OCI-LY1 (cell line): ENCODE data around the gene IKZF1.
A peak's percentile ranks its signal among the peaks of the same experiment; 100 is the strongest.

Experiments
- H2AFZ ChIP-seq: fragments of 200-600 bp; sonication (generic), shearing (Covaris generic); 2 replicates; pipeline ENCODE4 v1.6.0; 2014; ENCODE audit warnings: antibody characterized with exemption, mild to moderate bottlenecking, low read length
- H3F3A ChIP-seq: fragments of 200-600 bp; sonication (generic), shearing (Covaris generic); 2 replicates; pipeline ENCODE4 v1.6.0; 2014; ENCODE audit warnings: mild to moderate bottlenecking, antibody characterized with exemption, low read length, moderate library complexity; ENCODE audit not compliant: insufficient read depth
- H3K27ac ChIP-seq: fragments of 200-600 bp; sonication (generic); 2 replicates; pipeline ENCODE4 v1.5.1; 2014; ENCODE audit warnings: low read length, mixed run types, mild to moderate bottlenecking, low read depth; ENCODE audit not compliant: poor library complexity, severe bottlenecking
- H3K27me3 ChIP-seq: fragments of 200-600 bp; sonication (generic); 2 replicates; pipeline ENCODE4 v1.6.0; 2014; ENCODE audit warnings: antibody characterized with exemption, mild to moderate bottlenecking, low read length, moderate library complexity; ENCODE audit not compliant: insufficient read depth
- H3K36me3 ChIP-seq: fragments of 200-600 bp; sonication (generic); 2 replicates; pipeline ENCODE4 v1.6.1; 2014; ENCODE audit warnings: mild to moderate bottlenecking, antibody characterized with exemption, low read length, moderate library complexity, mixed read lengths; ENCODE audit not compliant: insufficient read depth
- H3K4me1 ChIP-seq: fragments of 200-600 bp; sonication (generic); 2 replicates; pipeline ENCODE4 v1.5.1; 2014; ENCODE audit warnings: mild to moderate bottlenecking, low read length, moderate library complexity; ENCODE audit not compliant: insufficient read depth, severe bottlenecking
- H3K4me2 ChIP-seq: fragments of 200-600 bp; sonication (generic), shearing (Covaris generic); 2 replicates; pipeline ENCODE4 v1.6.1; 2014; ENCODE audit warnings: low read length
- H3K4me3 ChIP-seq: fragments of 200-600 bp; sonication (generic); 2 replicates; pipeline ENCODE4 v1.5.1; 2014; ENCODE audit warnings: low read length, low read depth, mild to moderate bottlenecking, mixed read lengths; ENCODE audit not compliant: poor library complexity, severe bottlenecking
- H3K79me2 ChIP-seq: fragments of 200-600 bp; shearing (Covaris generic); 2 replicates; pipeline ENCODE4 v1.6.1; 2016; ENCODE audit warnings: mixed run types, low read length, mixed read lengths; ENCODE audit not compliant: insufficient read depth
- H3K9ac ChIP-seq: fragments of 200-600 bp; sonication (generic), shearing (Covaris generic); 2 replicates; pipeline ENCODE4 v1.6.1; 2014; ENCODE audit warnings: mild to moderate bottlenecking, low read length, mixed read lengths
- H3K9me2 ChIP-seq: fragments of 200-600 bp; sonication (generic), shearing (Covaris generic); 2 replicates; pipeline ENCODE4 v1.6.1; 2014; ENCODE audit warnings: low read depth, mild to moderate bottlenecking, low read length, mixed read lengths
- H3K9me3 ChIP-seq: fragments of 200-600 bp; shearing (Covaris generic); 2 replicates; pipeline ENCODE4 v1.6.1; 2014; ENCODE audit warnings: low read length, mixed read lengths
- H4K20me1 ChIP-seq: fragments of 200-600 bp; sonication (generic), shearing (Covaris generic); 2 replicates; pipeline ENCODE4 v1.6.0; 2016; ENCODE audit warnings: mild to moderate bottlenecking, low read length; ENCODE audit not compliant: insufficient read depth
- EZH2 ChIP-seq: fragments of 200-600 bp; sonication (generic), shearing (Covaris generic); IDR thresholded peaks from 2 replicates; pipeline ENCODE4 v1.8.0; 2017; ENCODE audit warnings: borderline replicate concordance, mixed run types, mild to moderate bottlenecking, antibody characterized with exemption, low read length, moderate library complexity, mixed read lengths
- TF ChIP-seq, protein P1 (sequence below): fragments of 200-600 bp; sonication (generic), shearing (Covaris generic); IDR thresholded peaks from 2 replicates; pipeline ENCODE4 v1.5.1; 2017; ENCODE audit warnings: mild to moderate bottlenecking, antibody characterized with exemption, low read length, moderate library complexity, mixed read lengths

Gene IKZF1

GRCh38 chr7:50449881-50450589 is 145.5 kb downstream of the IKZF1 start, which contains the start of gene FIGNL1:
Gene FIGNL1, minus strand, starts transcription at chr7:50450350. Its CDS starts 3,063 bp downstream, at chr7:50447287.
- no peaks in the 10 kb centered on the region; the same call in 1 of the 2 replicates for H3K27me3 ChIP-seq
- peak within 1 kb of the TSS; percentile 96 for H3K9ac ChIP-seq
- TF ChIP-seq, protein P1, sequence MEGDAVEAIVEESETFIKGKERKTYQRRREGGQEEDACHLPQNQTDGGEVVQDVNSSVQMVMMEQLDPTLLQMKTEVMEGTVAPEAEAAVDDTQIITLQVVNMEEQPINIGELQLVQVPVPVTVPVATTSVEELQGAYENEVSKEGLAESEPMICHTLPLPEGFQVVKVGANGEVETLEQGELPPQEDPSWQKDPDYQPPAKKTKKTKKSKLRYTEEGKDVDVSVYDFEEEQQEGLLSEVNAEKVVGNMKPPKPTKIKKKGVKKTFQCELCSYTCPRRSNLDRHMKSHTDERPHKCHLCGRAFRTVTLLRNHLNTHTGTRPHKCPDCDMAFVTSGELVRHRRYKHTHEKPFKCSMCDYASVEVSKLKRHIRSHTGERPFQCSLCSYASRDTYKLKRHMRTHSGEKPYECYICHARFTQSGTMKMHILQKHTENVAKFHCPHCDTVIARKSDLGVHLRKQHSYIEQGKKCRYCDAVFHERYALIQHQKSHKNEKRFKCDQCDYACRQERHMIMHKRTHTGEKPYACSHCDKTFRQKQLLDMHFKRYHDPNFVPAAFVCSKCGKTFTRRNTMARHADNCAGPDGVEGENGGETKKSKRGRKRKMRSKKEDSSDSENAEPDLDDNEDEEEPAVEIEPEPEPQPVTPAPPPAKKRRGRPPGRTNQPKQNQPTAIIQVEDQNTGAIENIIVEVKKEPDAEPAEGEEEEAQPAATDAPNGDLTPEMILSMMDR = no peak
- no peak for TF ChIP-seq EZH2
- peak within 1 kb of the TSS; percentile 90 for H3K4me3 ChIP-seq
- peaks cover 23% of the 10 kb centered on the region for H3K79me2 ChIP-seq
- H4K20me1 ChIP-seq = no peaks in the 10 kb centered on the region
- peak within 1 kb of the TSS; percentile 31 for H3K27ac ChIP-seq
- H2AFZ ChIP-seq = peak within 1 kb of the TSS; percentile 66; the same call in 1 of the 2 replicates
- peaks cover 33% of the 10 kb centered on the region for H3K4me1 ChIP-seq
- H3K9me3 ChIP-seq = no peaks in the 10 kb centered on the region
- peak within 1 kb of the TSS; percentile 86 for H3K4me2 ChIP-seq
- H3F3A ChIP-seq = no peaks in the 10 kb centered on the region
- H3K36me3 ChIP-seq = peaks cover 23% of the 10 kb centered on the region
- H3K9me2 ChIP-seq = no peaks in the 10 kb centered on the region

- Histone ChIP-seq H3K4me2 (peak overlapping the region; percentile 86), H3K79me2 (peaks cover 23% of the 10 kb centered on the region), H3K36me3 (peaks cover 17% of the 10 kb centered on the region), H3K9me2 (no peaks in the 10 kb centered on the region), H2AFZ (peak overlapping the region; percentile 66; the same call in 1 of the 2 replicates), H3K4me3 (peak overlapping the region; percentile 90), H3K9me3 (no peaks in the 10 kb centered on the region), H3K27ac (no peak overlapping the region), H3K9ac (peak overlapping the region; percentile 96), H4K20me1 (no peaks in the 10 kb centered on the region), H3F3A (no peaks in the 10 kb centered on the region), H3K4me1 (peaks cover 30% of the 10 kb centered on the region), H3K27me3 (no peaks in the 10 kb centered on the region; the same call in 1 of the 2 replicates)
- TF ChIP-seq EZH2 = no peak
- TF ChIP-seq, protein P1 = no peak; the same call in 1 of the 2 replicates
These were observed 146.1 kb downstream of the IKZF1 start for GRCh38 chr7:50450590-50451032.
